GM12878 (cell line): ENCODE results near the gene SPAG6. TPM values are rescaled to one million over a fixed set of nuclear protein-coding genes. Genes with fewer than 3 reads are reported as not detected.

Source experiments
- ATAC-seq: fragments of 200-7000 bp; cut with Tn5 transposase; 3 replicates; pipeline ENCODE4 v1.9.1; 2020; ENCODE audit warnings: mild to moderate bottlenecking, moderate library complexity
- BruUV-seq: library from RNA; stranded (reverse); fragments of 400-500 nt; replicated peaks from 2 replicates; lab custom pipeline; 2021; lab: Mats Ljungman, UMichigan
- CTCF ChIA-PET: fragments of 300-600 bp; sonication (Branson Sonifier 250); formaldehyde crosslinking; extraction: SDS; loops from one replicate; lab custom pipeline; 2021; ENCODE audit warnings: inconsistent platforms; lab: Yijun Ruan, JAX
- POLR2A ChIA-PET: fragments of 350-600 bp; formaldehyde crosslinking; extraction: SDS; loops from one replicate; lab custom pipeline; 2021; ENCODE audit warnings: inconsistent platforms; lab: Charles Lee
- RAD21 ChIA-PET: fragments of 300-600 bp; sonication (Branson Sonifier 250); formaldehyde crosslinking; loops from one replicate; lab custom pipeline; 2023; ENCODE audit warnings: antibody characterized with exemption; ENCODE audit not compliant: unreplicated experiment; lab: Charles Lee
- SMC1A ChIA-PET: fragments of 300-600 bp; sonication (Branson Sonifier 250); formaldehyde crosslinking; loops from one replicate; lab custom pipeline; 2023; ENCODE audit not compliant: unreplicated experiment, uncharacterized antibody; lab: Charles Lee
- DNase-seq: peaks from one replicate; pipeline ENCODE4 v3.0.0-alpha.2; 2011; ENCODE audit warnings: low read depth, low spot score
- FAIRE-seq: peaks from 3 replicates; lab custom pipeline; 2011; peaks lifted over from hg19 to GRCh38; lab: Jason Lieb, UNC
- H2AFZ ChIP-seq: 2 replicates; pipeline ENCODE4 v1.6.0; 2011; ENCODE audit warnings: low read depth, low read length, control low read depth; ENCODE audit not compliant: control insufficient read depth
- H3K27ac ChIP-seq: 2 replicates; pipeline ENCODE4 v1.5.1; 2011; ENCODE audit warnings: control low read depth; ENCODE audit not compliant: control insufficient read depth, insufficient read depth
- H3K27me3 ChIP-seq, 2 experiments: replicated peaks in 1 of 2; 2 replicates each; pipeline versions ENCODE4 v1.6.0 to v1.6.1; 2011; ENCODE audit warnings: low read length in 1 of 2; ENCODE audit not compliant: control insufficient read depth in 2 of 2, insufficient read depth in 2 of 2
- H3K36me3 ChIP-seq, 2 experiments: 2 replicates each; pipeline ENCODE4 v1.5.1; 2011; ENCODE audit warnings: low read length in 1 of 2; ENCODE audit not compliant: control insufficient read depth in 2 of 2, insufficient read depth in 2 of 2
- H3K4me1 ChIP-seq: 2 replicates; pipeline ENCODE4 v1.6.1; 2011; ENCODE audit warnings: mild to moderate bottlenecking, low read length, moderate library complexity, mixed read lengths; ENCODE audit not compliant: control insufficient read depth, insufficient read depth
- H3K4me2 ChIP-seq: 2 replicates; pipeline ENCODE4 v1.6.0; 2011; ENCODE audit warnings: control low read depth; ENCODE audit not compliant: control insufficient read depth, insufficient read depth
- H3K4me3 ChIP-seq: fragments of 200-600 bp; sonication (generic); 2 replicates; pipeline ENCODE4 v1.5.1; 2016
- H3K79me2 ChIP-seq: 2 replicates; pipeline ENCODE4 v1.6.0; 2011; ENCODE audit warnings: low read length; ENCODE audit not compliant: control insufficient read depth, insufficient read depth
- H3K9ac ChIP-seq: 2 replicates; pipeline ENCODE4 v1.8.0; 2011; ENCODE audit warnings: low read length, control low read depth, mixed read lengths; ENCODE audit not compliant: control insufficient read depth, insufficient read depth
- H3K9me3 ChIP-seq: replicated peaks from 3 replicates; pipeline ENCODE4 v1.5.1; 2011; ENCODE audit warnings: mild to moderate bottlenecking, low read length; ENCODE audit not compliant: control insufficient read depth, insufficient read depth
- H4K20me1 ChIP-seq: 2 replicates; pipeline ENCODE4 v1.6.0; 2011; ENCODE audit not compliant: control insufficient read depth, insufficient read depth
- BCL11A ChIP-seq: IDR thresholded peaks from 2 replicates; pipeline ENCODE4 v1.6.1; 2011; ENCODE audit warnings: low read depth, low read length
- BCLAF1 ChIP-seq: fragments of 450-650 bp; IDR thresholded peaks from 2 replicates; pipeline ENCODE4 v1.6.1; 2017; ENCODE audit warnings: antibody characterized with exemption, mild to moderate bottlenecking, moderate library complexity
- BMI1 ChIP-seq: fragments of 450-650 bp; IDR thresholded peaks from 2 replicates; pipeline ENCODE4 v1.6.1; 2016; ENCODE audit warnings: mild to moderate bottlenecking, moderate library complexity, borderline replicate concordance
- DPF2 ChIP-seq: fragments of 450-650 bp; IDR thresholded peaks from 2 replicates; pipeline ENCODE4 v1.6.1; 2017; ENCODE audit warnings: mild to moderate bottlenecking
- EGR1 ChIP-seq, 2 experiments: IDR thresholded peaks; 1 replicate in 1 of 2; 2 replicates in 1 of 2; pipeline ENCODE4 v1.6.1; 2011 to 2012; ENCODE audit warnings: low read depth in 2 of 2, low read length in 2 of 2, borderline replicate concordance in 1 of 2, mild to moderate bottlenecking in 1 of 2, moderate library complexity in 1 of 2
- HDAC6 ChIP-seq: fragments of 200-600 bp; sonication (generic); IDR thresholded peaks from one replicate; pipeline ENCODE4 v1.8.0; 2017; ENCODE audit warnings: antibody characterized with exemption; ENCODE audit not compliant: unreplicated experiment
- HDGF ChIP-seq: fragments of 450-650 bp; IDR thresholded peaks from 2 replicates; pipeline ENCODE4 v1.6.1; 2016; ENCODE audit warnings: antibody characterized with exemption
- IKZF1 ChIP-seq: fragments of 450-650 bp; conservative IDR thresholded peaks from 2 replicates; pipeline ENCODE4 v1.6.1; 2017; ENCODE audit warnings: antibody characterized with exemption, mild to moderate bottlenecking
- IKZF2 ChIP-seq, 2 experiments: fragments of 450-650 bp; IDR thresholded peaks; 2 replicates each; pipeline ENCODE4 v1.6.1; 2017; ENCODE audit warnings: mild to moderate bottlenecking in 2 of 2, moderate library complexity in 2 of 2
- IRF4 ChIP-seq: IDR thresholded peaks from 2 replicates; pipeline ENCODE4 v1.6.1; 2011; ENCODE audit warnings: low read depth, low read length
- MEF2B ChIP-seq: fragments of 450-650 bp; IDR thresholded peaks from 2 replicates; pipeline ENCODE4 v1.6.1; 2018; ENCODE audit warnings: mild to moderate bottlenecking, moderate library complexity; ENCODE audit not compliant: partially characterized antibody, poor library complexity, severe bottlenecking
- MTA3 ChIP-seq: IDR thresholded peaks from 2 replicates; pipeline ENCODE4 v1.6.1; 2012; ENCODE audit warnings: low read length, inconsistent platforms, borderline replicate concordance
- MYC ChIP-seq: IDR thresholded peaks from 2 replicates; pipeline ENCODE4 v1.6.1; 2011; ENCODE audit warnings: mild to moderate bottlenecking, low read length, moderate library complexity, inconsistent platforms; ENCODE audit not compliant: insufficient read depth, insufficient replicate concordance, insufficient read length, severe bottlenecking
- NFYB ChIP-seq: IDR thresholded peaks from 2 replicates; pipeline ENCODE4 v1.6.1; 2011; ENCODE audit warnings: low read depth, mild to moderate bottlenecking, low read length, improper control_type of control experiment, moderate library complexity; ENCODE audit not compliant: insufficient read depth
- POLR2AphosphoS5 ChIP-seq: IDR thresholded peaks from 2 replicates; pipeline ENCODE4 v1.6.1; 2011; ENCODE audit warnings: mild to moderate bottlenecking, low read length, inconsistent platforms
- TARDBP ChIP-seq: IDR thresholded peaks from 2 replicates; pipeline ENCODE4 v1.6.1; 2016; ENCODE audit warnings: borderline replicate concordance
- TCF12 ChIP-seq: IDR thresholded peaks from 2 replicates; pipeline ENCODE4 v1.6.1; 2011; ENCODE audit warnings: low read depth, mild to moderate bottlenecking, low read length
- YY1 ChIP-seq: IDR thresholded peaks from 2 replicates; pipeline ENCODE4 v1.6.1; 2011; ENCODE audit warnings: low read depth, mild to moderate bottlenecking, low read length
- ZBTB33 ChIP-seq: fragments of 450-650 bp; IDR thresholded peaks from 2 replicates; pipeline ENCODE4 v1.6.1; 2017; ENCODE audit warnings: mild to moderate bottlenecking
- WGBS: methylation state at CpG from one replicate; pipeline ENCODE4 v1.1.6; 2016; ENCODE audit warnings: low lambda C conversion rate; ENCODE audit not compliant: insufficient replicate concordance, insufficient coverage; ENCODE audit errors: missing lambda C conversion rate; 5-methylcytosine and 5-hydroxymethylcytosine counted together
- in situ Hi-C: fragments of 300-500 bp; cut with MboI; formaldehyde crosslinking; loops from 9 replicates; pipeline ENCODE4 v1.14.3; 2018; ENCODE audit warnings: mixed read lengths
- intact Hi-C: fragments of 100-400 bp; cut with micrococcal nuclease; formaldehyde crosslinking; loops from one replicate; pipeline ENCODE4 v1.14.2; 2022; ENCODE audit not compliant: unreplicated experiment
- polyA plus RNA-seq, 11 experiments: library from polyadenylated mRNA; depleted of rRNA in 4 of 11; unstranded in 6 of 11; stranded (reverse) in 5 of 11; fragments of >200 nt; fragmentation: Nextera tagmentation in 4 of 11; fragmentation: Illumina TruSeq in 1 of 11; extraction: Ambion mirVana in 4 of 11; extraction: Trizol in 1 of 11; gene quantifications; 1 replicate in 1 of 11; 2 replicates in 10 of 11; pipeline versions ENCODE4 v1.2.1 to v1.2.3, GENCODE V29; 2011 to 2016; ENCODE audit warnings: inconsistent platforms in 2 of 11, missing spikeins in 2 of 11, low read depth in 1 of 11
- total RNA-seq, 4 experiments: library from RNA; depleted of rRNA in 3 of 4; stranded (reverse); fragments of >200 nt in 3 of 4; fragmentation: Illumina TruSeq in 1 of 4; extraction: Trizol in 1 of 4; gene quantifications; 2 replicates each; pipeline versions ENCODE4 v1.2.1 to v1.2.3, GENCODE V29; 2013 to 2021

The SPAG6 gene
- total and polyA plus RNA-seq, 10 of the 15 experiments (the other 5 are each of a cell fraction or from before 2014, with no cell fraction given), result 0.13 to 0.99 (median 0.40) TPM; not detected in 1

- ATAC-seq (peak; percentile 34), FAIRE-seq (no peak), DNase-seq (no peak)
- Histone ChIP-seq H3K9me3 (peaks cover 4% of the 10 kb centered on the region; the same call in 1 of the 3 replicates), H3K4me1 (peaks cover 16% of the 10 kb centered on the region), H3K4me3 (peak overlapping the region; percentile 66), H3K79me2 (no peaks in the 10 kb centered on the region), H3K27me3 (peaks cover 10 to 36% of the 10 kb centered on the region in 2 experiments), H2AFZ (peak overlapping the region; percentile 64), H4K20me1 (no peaks in the 10 kb centered on the region), H3K27ac (peak overlapping the region; percentile 77), H3K36me3 (no peaks in the 10 kb centered on the region), H3K4me2 (peak overlapping the region; percentile 99), H3K9ac (peak overlapping the region; percentile 88)
- in situ Hi-C loops (no loop called here), intact Hi-C loops (loop anchor here (1.0 to 5.0 kb wide), 3 partner anchors 19 to 381 kb away; no protein-coding TSS in a partner anchor)
- ChIA-PET CTCF (no interaction called here), POLR2A (interaction anchor here (1.3 to 1.4 kb wide), 2 partner anchors 24 to 29 kb away, joined by 3 to 4 read pairs; no protein-coding TSS in a partner anchor), RAD21 (interaction anchor here (1.1 to 3.7 kb wide), 5 partner anchors 19 to 37 kb away, joined by 3 to 16 read pairs (median 4); partner anchors contain the start of gene COMMD3), SMC1A (interaction anchor here (1.3 kb wide), 1 partner anchor 8 kb away, joined by 3 read pairs; no protein-coding TSS in a partner anchor)
- BruUV-seq, result no TSS peak
- 4% methylated on average over 40 of the region's 40 CpGs for WGBS
- TF ChIP-seq TARDBP (no peak), POLR2AphosphoS5 (no peak), MEF2B (peak; percentile 68), NFYB (no peak), EGR1 (IDR thresholded peaks at IDR 0.05; ENCODE audit: borderline replicate concordance in 1 of 2, low read depth in 2 of 2, low read length in 2 of 2) (no peak), BCL11A (no peak), IKZF2 (IDR thresholded peaks at IDR 0.05) (peak; percentile 33 to 36; a peak in 1 of 4 replicates), TCF12 (no peak), MYC (no peak), ZBTB33 (no peak), MTA3 (no peak; the same call in 1 of the 2 replicates), YY1 (no peak), BMI1 (peak; percentile 41; the same call in 1 of the 2 replicates), HDAC6 (peak; percentile 29), DPF2 (no peak), HDGF (no peak), BCLAF1 (no peak), IKZF1 (0 out of 2 replicates have a peak, but pooled peaks have one; percentile 7), IRF4 (no peak)
Measured at GRCh38 chr10:22341190-22341925, 3.9 kb upstream of the SPAG6 start.
